C4-2B (cell line): ENCODE measurements around the gene CACNG7.

Experiments used
- ZFX ChIP-seq: fragments of 450-650 bp; IDR thresholded peaks from 2 replicates; pipeline ENCODE4 v1.6.1; 2017
- TF ChIP-seq, protein P1 (sequence below): fragments of 450-650 bp; conservative IDR thresholded peaks from 2 replicates; pipeline ENCODE4 v1.5.1; 2017; ENCODE audit warnings: mild to moderate bottlenecking

DNA sequence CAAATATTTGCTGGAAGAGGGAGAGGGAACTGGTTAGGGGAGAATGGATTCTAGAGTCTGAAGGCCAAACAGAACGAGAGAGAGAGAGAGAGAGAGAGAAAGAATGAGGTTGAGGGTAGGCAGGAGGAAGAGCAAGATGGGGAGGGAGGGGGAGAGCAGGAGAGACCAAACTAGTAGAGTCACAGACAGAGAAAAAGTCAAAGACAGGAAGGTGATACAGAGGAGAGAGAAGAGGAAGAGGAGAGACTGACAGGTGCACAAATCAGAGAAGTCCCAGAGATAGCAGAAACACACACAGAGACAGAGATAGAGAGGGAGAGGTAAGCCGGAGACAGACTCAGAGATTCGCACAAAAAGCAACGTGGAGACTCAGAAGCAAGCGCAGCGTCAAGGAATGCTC, 76.8 kb downstream of the CACNG7 start:
- TF ChIP-seq, protein P1, sequence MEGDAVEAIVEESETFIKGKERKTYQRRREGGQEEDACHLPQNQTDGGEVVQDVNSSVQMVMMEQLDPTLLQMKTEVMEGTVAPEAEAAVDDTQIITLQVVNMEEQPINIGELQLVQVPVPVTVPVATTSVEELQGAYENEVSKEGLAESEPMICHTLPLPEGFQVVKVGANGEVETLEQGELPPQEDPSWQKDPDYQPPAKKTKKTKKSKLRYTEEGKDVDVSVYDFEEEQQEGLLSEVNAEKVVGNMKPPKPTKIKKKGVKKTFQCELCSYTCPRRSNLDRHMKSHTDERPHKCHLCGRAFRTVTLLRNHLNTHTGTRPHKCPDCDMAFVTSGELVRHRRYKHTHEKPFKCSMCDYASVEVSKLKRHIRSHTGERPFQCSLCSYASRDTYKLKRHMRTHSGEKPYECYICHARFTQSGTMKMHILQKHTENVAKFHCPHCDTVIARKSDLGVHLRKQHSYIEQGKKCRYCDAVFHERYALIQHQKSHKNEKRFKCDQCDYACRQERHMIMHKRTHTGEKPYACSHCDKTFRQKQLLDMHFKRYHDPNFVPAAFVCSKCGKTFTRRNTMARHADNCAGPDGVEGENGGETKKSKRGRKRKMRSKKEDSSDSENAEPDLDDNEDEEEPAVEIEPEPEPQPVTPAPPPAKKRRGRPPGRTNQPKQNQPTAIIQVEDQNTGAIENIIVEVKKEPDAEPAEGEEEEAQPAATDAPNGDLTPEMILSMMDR: no peak
- TF ChIP-seq ZFX: no peak
